A549 (cell line): Measurements from ENCODE around the gene KRT33B.

Experiments used
- CBX2 ChIP-seq: fragments of 200-600 bp; sonication (generic); IDR thresholded peaks from 2 replicates; pipeline ENCODE4 v1.6.1; 2016; ENCODE audit warnings: low read depth, mild to moderate bottlenecking, borderline replicate concordance
- CTCF ChIP-seq: fragments of >200 bp; sonication (Bioruptor Twin); formaldehyde crosslinking; IDR thresholded peaks from 3 replicates; pipeline ENCODE4 v1.5.1; 2016
- HDAC2 ChIP-seq: fragments of 200-600 bp; sonication (generic); IDR thresholded peaks from 2 replicates; pipeline ENCODE4 v1.6.1; 2016
- NFE2L2 ChIP-seq: fragments of 150-350 bp; conservative IDR thresholded peaks from 2 replicates; pipeline ENCODE4 v1.6.1; 2014; ENCODE audit warnings: low read length
- POLR2A ChIP-seq: IDR thresholded peaks from 2 replicates; pipeline ENCODE4 v1.6.1; 2012; ENCODE audit warnings: mild to moderate bottlenecking, low read length

GRCh38 chr17:41413982-41414381, 44.4 kb upstream of the KRT33B start:
- TF ChIP-seq CBX2 = no peak
- TF ChIP-seq CTCF = no peak
- no peak for TF ChIP-seq HDAC2
- TF ChIP-seq POLR2A = no peak
- no peak for TF ChIP-seq NFE2L2
